ENCODE data around the gene ELAPOR1.
A peak's percentile ranks its signal among the peaks of the same experiment; 100 is the strongest.

The ELAPOR1 gene

DNA sequence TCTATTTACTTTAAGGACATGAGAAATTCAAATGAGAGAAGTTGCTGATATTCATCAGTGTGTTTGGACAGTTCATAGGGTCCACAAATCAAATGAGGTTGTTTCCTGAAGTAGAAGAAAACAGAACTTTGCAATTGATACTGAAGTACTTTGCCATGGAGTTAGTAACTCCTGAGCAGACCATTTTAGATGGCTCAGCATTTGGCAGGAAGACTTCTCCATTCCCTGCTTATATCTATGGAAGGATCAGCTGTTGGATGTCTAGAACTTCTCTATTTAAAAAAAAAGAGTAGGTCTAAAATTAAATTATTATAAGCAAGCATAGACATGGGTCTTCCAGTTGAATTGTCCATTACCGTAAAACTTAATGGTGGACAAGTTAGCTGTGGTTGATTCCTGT, 18.3 kb upstream of the ELAPOR1 start:
- Histone ChIP-seq H3K9ac (ENCODE audit: low read depth in 1 of 2, low read length in 2 of 2) (no peak overlapping the region), H3K9me3 (ENCODE audit: control insufficient read depth in 1 of 2, low read length in 2 of 2) (no peaks in the 10 kb centered on the region), H3K4me3 (ENCODE audit: low read depth in 1 of 2, low read length in 2 of 2) (no peak overlapping the region), H3K27me3 (ENCODE audit: control insufficient read depth in 1 of 2, insufficient read depth in 2 of 2, low read length in 2 of 2) (no peaks in the 10 kb centered on the region), H3K27ac (ENCODE audit: low read depth, low read length) (no peak overlapping the region), H3K36me3 (ENCODE audit: control insufficient read depth in 1 of 2, insufficient read depth in 2 of 2, low read length in 2 of 2) (peaks cover 9 to 30% of the 10 kb centered on the region in 2 donors), H3K4me1 (ENCODE audit: control insufficient read depth in 1 of 2, insufficient read depth in 2 of 2, low read length in 2 of 2) (peaks cover 15 to 21% of the 10 kb centered on the region in 2 donors)

DNA sequence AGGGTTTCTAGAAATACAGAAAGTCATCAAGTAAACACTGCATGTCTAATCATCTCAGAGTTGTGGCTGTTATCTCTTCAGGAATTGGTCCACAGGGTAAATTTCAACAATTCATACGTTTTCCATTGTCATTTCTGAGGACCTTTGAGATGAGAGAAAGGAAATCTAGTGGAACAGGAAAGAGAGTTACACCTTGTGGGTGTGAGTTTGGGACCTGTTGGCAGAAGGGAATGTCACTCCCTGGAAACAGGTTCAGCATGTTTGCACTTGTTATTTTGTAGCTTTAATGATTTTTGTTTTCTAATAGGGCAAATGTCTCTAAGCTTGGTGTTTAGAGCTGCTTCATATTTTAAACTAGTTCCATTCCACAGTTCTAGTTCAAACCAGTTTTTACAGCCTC, 17.8 kb upstream of the ELAPOR1 start:
- no peak overlapping the region for H3K4me3 ChIP-seq (ENCODE audit: low read depth in 1 of 2, low read length in 2 of 2)
- H3K9ac ChIP-seq (ENCODE audit: low read depth in 1 of 2, low read length in 2 of 2) = no peak overlapping the region
- H3K9me3 ChIP-seq (ENCODE audit: control insufficient read depth in 1 of 2, low read length in 2 of 2) = no peaks in the 10 kb centered on the region
- peaks cover 9 to 30% of the 10 kb centered on the region in 2 donors for H3K36me3 ChIP-seq (ENCODE audit: control insufficient read depth in 1 of 2, insufficient read depth in 2 of 2, low read length in 2 of 2)
- H3K4me1 ChIP-seq (ENCODE audit: control insufficient read depth in 1 of 2, insufficient read depth in 2 of 2, low read length in 2 of 2) = peaks cover 15 to 21% of the 10 kb centered on the region in 2 donors
- H3K27me3 ChIP-seq (ENCODE audit: control insufficient read depth in 1 of 2, insufficient read depth in 2 of 2, low read length in 2 of 2) = no peaks in the 10 kb centered on the region
- H3K27ac ChIP-seq (ENCODE audit: low read depth, low read length) = no peak overlapping the region

DNA sequence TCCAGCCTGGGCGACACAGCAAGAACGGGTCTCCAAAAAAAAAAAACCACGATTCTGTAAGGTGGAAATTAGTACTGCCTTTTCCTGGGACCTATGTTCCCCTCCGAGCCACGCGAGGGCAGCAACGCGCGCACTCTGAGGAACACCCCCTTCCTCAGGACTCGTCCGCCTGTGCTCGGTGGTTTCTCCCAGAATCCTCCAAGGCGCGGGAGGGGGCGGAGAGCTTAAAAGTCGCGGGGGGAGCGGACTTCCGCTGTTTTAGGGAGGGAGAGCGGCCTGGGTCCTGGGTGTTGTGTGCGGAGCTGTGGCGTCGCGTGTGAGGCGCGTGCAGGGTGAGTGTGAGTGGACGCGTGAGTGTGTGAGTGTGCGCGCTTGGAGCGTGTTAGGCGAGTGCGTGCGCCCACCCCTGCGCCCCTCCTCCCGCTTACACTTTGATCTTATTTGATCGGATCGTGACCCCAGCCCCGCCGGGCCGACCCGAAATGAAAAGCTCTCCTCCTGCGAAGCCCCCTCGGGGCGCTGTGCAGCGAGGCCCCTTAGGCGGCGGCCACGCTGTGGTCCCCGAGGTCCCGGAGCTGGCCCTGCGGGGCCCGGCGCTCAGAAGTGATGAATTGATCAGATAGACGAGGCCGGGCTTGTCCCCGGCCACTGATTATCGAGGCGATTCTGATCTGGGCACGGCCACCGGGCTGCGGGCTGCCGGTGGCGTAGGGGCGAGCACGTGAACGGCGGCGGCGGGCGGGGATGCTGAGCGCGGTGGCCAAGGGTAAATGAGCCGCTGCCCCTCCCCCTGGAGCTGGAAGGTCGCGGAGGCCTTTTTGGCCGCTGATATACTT, 13.8 kb upstream of the ELAPOR1 start:
- Histone ChIP-seq H3K9ac (ENCODE audit: low read depth in 1 of 2, low read length in 2 of 2) (peak overlapping the region; percentile 93 to 98), H3K4me1 (ENCODE audit: control insufficient read depth in 1 of 2, insufficient read depth in 2 of 2, low read length in 2 of 2) (peaks cover 0 to 9% of the 10 kb centered on the region in 2 donors), H3K36me3 (ENCODE audit: control insufficient read depth in 1 of 2, insufficient read depth in 2 of 2, low read length in 2 of 2) (peaks cover 0 to 8% of the 10 kb centered on the region in 2 donors), H3K27ac (ENCODE audit: low read depth, low read length) (peak overlapping the region; percentile 92), H3K9me3 (ENCODE audit: control insufficient read depth in 1 of 2, low read length in 2 of 2) (no peaks in the 10 kb centered on the region), H3K4me3 (ENCODE audit: low read depth in 1 of 2, low read length in 2 of 2) (peak overlapping the region; percentile 91 to 97), H3K27me3 (ENCODE audit: control insufficient read depth in 1 of 2, insufficient read depth in 2 of 2, low read length in 2 of 2) (no peaks in the 10 kb centered on the region)

DNA sequence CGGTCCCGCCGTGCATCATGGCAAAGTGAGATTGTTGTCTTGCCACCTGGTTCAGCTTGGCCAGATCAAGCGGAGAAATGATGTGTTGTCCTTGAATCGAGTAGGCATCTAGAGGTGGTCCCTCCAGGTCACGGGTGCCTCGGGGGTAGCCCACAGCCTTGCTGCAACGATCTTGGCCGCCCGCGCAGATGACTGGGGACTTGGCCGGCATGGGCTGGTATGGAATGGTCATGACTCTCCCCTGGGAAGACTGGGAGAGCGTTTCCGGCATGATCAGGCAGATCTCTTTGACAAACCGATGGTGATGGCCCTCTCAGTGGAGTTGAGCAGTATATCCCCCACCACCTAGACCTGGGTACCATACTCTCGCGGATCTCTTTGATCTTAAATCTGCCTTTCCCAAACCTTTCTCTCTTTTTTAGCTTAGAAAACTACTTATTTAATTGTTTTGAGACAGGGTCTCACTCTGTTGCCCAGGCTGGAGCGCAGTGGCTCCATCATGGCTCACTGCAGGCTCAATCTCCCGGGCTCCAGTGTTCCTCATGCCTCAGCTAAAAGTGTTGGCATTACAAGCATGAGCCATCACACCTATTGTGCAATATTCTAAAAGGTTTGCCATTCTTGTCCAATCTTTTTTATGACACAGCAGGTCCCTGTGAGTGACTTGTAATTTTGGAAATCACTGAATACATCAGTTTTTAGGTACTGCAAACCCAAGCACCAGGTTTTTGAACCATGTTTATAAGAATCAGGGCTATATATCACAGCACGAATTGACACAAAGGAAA, 9.4 kb upstream of the ELAPOR1 start:
- no peak overlapping the region for H3K4me3 ChIP-seq (ENCODE audit: low read depth in 1 of 2, low read length in 2 of 2)
- H3K4me1 ChIP-seq (ENCODE audit: control insufficient read depth in 1 of 2, insufficient read depth in 2 of 2, low read length in 2 of 2) = peaks cover 0 to 4% of the 10 kb centered on the region in 2 donors
- no peak overlapping the region for H3K9ac ChIP-seq (ENCODE audit: low read depth in 1 of 2, low read length in 2 of 2)
- H3K27me3 ChIP-seq (ENCODE audit: control insufficient read depth in 1 of 2, insufficient read depth in 2 of 2, low read length in 2 of 2) = no peaks in the 10 kb centered on the region
- H3K36me3 ChIP-seq (ENCODE audit: control insufficient read depth in 1 of 2, insufficient read depth in 2 of 2, low read length in 2 of 2) = no peaks in the 10 kb centered on the region
- no peak overlapping the region for H3K27ac ChIP-seq (ENCODE audit: low read depth, low read length)
- no peaks in the 10 kb centered on the region for H3K9me3 ChIP-seq (ENCODE audit: control insufficient read depth in 1 of 2, low read length in 2 of 2)

DNA sequence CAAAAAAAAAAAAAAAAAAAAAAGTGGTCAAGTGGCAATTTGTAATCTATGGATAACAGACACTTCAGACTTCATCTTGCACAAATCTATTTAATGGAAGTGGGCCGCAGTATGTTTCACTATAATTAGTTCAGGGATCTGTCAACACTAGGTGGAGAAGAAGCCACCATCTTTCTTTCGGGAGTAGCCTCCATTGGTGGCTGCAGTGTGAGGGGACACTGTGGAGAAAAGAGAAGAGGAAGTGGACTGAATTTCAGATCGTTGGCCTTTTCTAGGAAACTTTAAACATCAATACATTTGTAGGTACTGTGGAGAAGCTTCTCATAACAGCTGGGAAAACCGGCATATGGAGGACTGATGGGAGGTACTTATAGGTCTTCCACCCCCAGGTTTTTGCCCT, 8.0 kb upstream of the ELAPOR1 start:
- Histone ChIP-seq H3K4me3 (ENCODE audit: low read depth in 1 of 2, low read length in 2 of 2) (no peak overlapping the region), H3K4me1 (ENCODE audit: control insufficient read depth in 1 of 2, insufficient read depth in 2 of 2, low read length in 2 of 2) (peaks cover 0 to 4% of the 10 kb centered on the region in 2 donors), H3K27ac (ENCODE audit: low read depth, low read length) (no peak overlapping the region), H3K9ac (ENCODE audit: low read depth in 1 of 2, low read length in 2 of 2) (no peak overlapping the region), H3K27me3 (ENCODE audit: control insufficient read depth in 1 of 2, insufficient read depth in 2 of 2, low read length in 2 of 2) (no peaks in the 10 kb centered on the region), H3K36me3 (ENCODE audit: control insufficient read depth in 1 of 2, insufficient read depth in 2 of 2, low read length in 2 of 2) (no peaks in the 10 kb centered on the region), H3K9me3 (ENCODE audit: control insufficient read depth in 1 of 2, low read length in 2 of 2) (no peaks in the 10 kb centered on the region)

DNA sequence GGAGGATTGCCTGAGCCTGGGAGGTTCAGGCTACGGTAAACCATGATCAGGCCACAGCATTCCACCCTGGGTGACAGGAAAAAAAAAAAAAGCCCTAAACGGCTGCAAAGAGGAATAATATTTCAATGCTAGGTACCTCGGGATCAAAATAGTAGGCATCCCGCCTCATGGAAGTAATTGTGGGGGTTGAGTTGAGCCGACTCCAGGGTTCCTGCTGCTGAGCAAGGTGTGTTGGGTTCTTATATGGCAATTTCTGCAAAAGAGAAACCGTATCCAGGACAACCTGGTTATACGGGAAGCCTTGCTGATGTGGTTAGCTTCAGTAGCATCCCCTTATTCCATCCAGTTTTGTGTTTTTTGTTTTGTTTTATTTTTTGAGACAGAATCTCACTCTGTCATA, 6.1 kb upstream of the ELAPOR1 start:
- Histone ChIP-seq H3K27me3 (ENCODE audit: control insufficient read depth in 1 of 2, insufficient read depth in 2 of 2, low read length in 2 of 2) (no peaks in the 10 kb centered on the region), H3K9me3 (ENCODE audit: control insufficient read depth in 1 of 2, low read length in 2 of 2) (no peaks in the 10 kb centered on the region), H3K36me3 (ENCODE audit: control insufficient read depth in 1 of 2, insufficient read depth in 2 of 2, low read length in 2 of 2) (no peaks in the 10 kb centered on the region), H3K4me3 (ENCODE audit: low read depth in 1 of 2, low read length in 2 of 2) (no peak overlapping the region), H3K9ac (ENCODE audit: low read depth in 1 of 2, low read length in 2 of 2) (no peak overlapping the region), H3K27ac (ENCODE audit: low read depth, low read length) (no peak overlapping the region), H3K4me1 (ENCODE audit: control insufficient read depth in 1 of 2, insufficient read depth in 2 of 2, low read length in 2 of 2) (peaks cover 6 to 9% of the 10 kb centered on the region in 2 donors)

DNA sequence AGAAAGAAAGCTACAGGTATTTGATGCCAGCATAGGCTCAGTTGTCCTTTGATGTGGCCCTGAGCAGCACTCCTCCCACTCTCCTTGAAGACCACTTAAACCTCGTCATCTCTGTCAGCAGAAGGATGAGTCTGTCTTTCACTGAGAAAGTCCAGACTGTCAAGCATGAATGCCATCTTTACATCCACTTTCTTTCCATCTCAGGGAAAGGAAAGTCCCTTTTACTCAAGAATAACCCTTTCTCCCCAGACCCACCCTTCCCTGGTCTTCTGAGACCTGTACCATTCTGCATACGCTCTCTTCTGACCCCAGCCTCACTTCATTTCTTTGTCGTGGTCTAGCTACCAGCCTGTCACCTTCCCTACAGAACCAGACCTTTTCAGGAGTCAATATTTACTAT, 4.0 kb upstream of the ELAPOR1 start:
- no peak overlapping the region for H3K27ac ChIP-seq (ENCODE audit: low read depth, low read length)
- no peak overlapping the region for H3K9ac ChIP-seq (ENCODE audit: low read depth in 1 of 2, low read length in 2 of 2)
- peaks cover 17 to 25% of the 10 kb centered on the region in 2 donors for H3K4me1 ChIP-seq (ENCODE audit: control insufficient read depth in 1 of 2, insufficient read depth in 2 of 2, low read length in 2 of 2)
- H3K4me3 ChIP-seq (ENCODE audit: low read depth in 1 of 2, low read length in 2 of 2) = no peak overlapping the region
- H3K27me3 ChIP-seq (ENCODE audit: control insufficient read depth in 1 of 2, insufficient read depth in 2 of 2, low read length in 2 of 2) = peaks cover 6 to 9% of the 10 kb centered on the region in 2 donors
- no peaks in the 10 kb centered on the region for H3K9me3 ChIP-seq (ENCODE audit: control insufficient read depth in 1 of 2, low read length in 2 of 2)
- no peaks in the 10 kb centered on the region for H3K36me3 ChIP-seq (ENCODE audit: control insufficient read depth in 1 of 2, insufficient read depth in 2 of 2, low read length in 2 of 2)

DNA sequence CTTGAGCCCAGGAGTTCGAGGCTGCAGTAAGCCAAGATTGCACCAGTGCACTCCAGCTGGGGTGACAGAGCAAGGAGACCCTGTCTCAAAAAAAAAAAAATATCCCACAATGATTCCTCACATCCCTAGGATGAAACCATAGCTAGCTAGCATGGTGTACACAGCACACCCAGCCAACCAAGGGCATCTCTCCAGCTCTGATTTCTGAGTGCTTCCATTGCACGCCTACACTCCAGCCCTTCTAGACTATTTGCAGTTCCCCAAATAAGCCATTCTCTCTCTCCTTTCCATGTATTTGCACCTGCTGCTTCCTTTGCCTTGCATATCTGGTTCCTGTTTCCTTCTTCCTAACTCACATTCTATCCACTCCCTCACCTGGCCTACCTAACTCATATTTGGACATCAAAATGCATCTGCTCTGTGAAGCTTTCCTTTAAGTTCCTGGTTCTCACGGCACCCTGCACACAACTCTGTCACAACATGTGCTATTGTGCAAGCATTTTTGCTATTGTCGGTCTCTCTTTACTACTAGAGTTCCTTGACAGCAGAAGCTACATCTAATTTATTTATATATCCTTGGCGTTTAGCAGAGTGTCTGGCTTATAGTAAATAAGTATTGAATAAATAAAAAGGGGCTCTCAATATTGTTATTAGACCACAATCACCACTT, 2.4 kb upstream of the ELAPOR1 start:
- Histone ChIP-seq H3K9ac (ENCODE audit: low read depth in 1 of 2, low read length in 2 of 2) (no peak overlapping the region), H3K9me3 (ENCODE audit: control insufficient read depth in 1 of 2, low read length in 2 of 2) (no peaks in the 10 kb centered on the region), H3K4me3 (ENCODE audit: low read depth in 1 of 2, low read length in 2 of 2) (no peak overlapping the region), H3K4me1 (ENCODE audit: control insufficient read depth in 1 of 2, insufficient read depth in 2 of 2, low read length in 2 of 2) (peaks cover 17 to 25% of the 10 kb centered on the region in 2 donors), H3K36me3 (ENCODE audit: control insufficient read depth in 1 of 2, insufficient read depth in 2 of 2, low read length in 2 of 2) (no peaks in the 10 kb centered on the region), H3K27me3 (ENCODE audit: control insufficient read depth in 1 of 2, insufficient read depth in 2 of 2, low read length in 2 of 2) (peaks cover 6 to 10% of the 10 kb centered on the region in 2 donors), H3K27ac (ENCODE audit: low read depth, low read length) (no peak overlapping the region)

DNA sequence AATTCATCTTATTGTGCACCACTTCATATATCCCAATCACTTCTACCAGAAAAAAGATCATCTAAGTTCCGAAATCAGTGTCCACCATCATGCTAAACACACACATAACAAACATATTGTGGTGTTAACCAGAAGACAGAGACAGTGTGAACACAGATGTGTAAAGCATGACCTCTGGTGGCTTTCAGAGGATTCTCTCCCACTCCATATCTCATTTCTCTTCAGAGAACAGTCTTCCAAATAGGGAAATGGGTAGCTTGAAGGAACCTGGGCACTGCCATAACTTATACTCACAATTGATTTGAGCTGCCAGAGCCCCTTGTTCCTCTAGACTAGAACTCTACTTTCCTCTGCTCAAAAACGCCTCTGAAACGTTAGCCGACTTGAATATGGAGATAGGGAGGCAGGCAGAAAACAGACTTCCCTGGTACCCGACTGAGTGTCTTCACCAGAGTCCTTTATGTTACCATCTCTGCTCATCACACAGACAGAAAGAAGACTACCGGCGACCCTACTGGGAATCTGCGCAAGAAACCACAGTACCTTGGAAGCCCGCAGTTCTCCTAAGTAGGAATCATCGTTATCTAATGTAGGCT, 1.8 kb upstream of the ELAPOR1 start:
- H3K4me1 ChIP-seq (ENCODE audit: control insufficient read depth in 1 of 2, insufficient read depth in 2 of 2, low read length in 2 of 2) = peaks cover 17 to 25% of the 10 kb centered on the region in 2 donors
- H3K4me3 ChIP-seq (ENCODE audit: low read depth in 1 of 2, low read length in 2 of 2) = peak overlapping the region; percentile 44 to 83
- no peaks in the 10 kb centered on the region for H3K36me3 ChIP-seq (ENCODE audit: control insufficient read depth in 1 of 2, insufficient read depth in 2 of 2, low read length in 2 of 2)
- no peaks in the 10 kb centered on the region for H3K9me3 ChIP-seq (ENCODE audit: control insufficient read depth in 1 of 2, low read length in 2 of 2)
- no peak overlapping the region for H3K27ac ChIP-seq (ENCODE audit: low read depth, low read length)
- no peak overlapping the region for H3K9ac ChIP-seq (ENCODE audit: low read depth in 1 of 2, low read length in 2 of 2)
- H3K27me3 ChIP-seq (ENCODE audit: control insufficient read depth in 1 of 2, insufficient read depth in 2 of 2, low read length in 2 of 2) = peaks cover 6 to 10% of the 10 kb centered on the region in 2 donors
